ENCODE results near the gene ZNF217. TPM values are rescaled to one million over a fixed set of nuclear protein-coding genes. Genes with fewer than 3 reads are reported as not detected.
A peak's percentile ranks its signal among the peaks of the same experiment; 100 is the strongest.
"Not testable (repeated sequence)": the region's sequence is repeated elsewhere in the genome, so short reads cannot be mapped to it uniquely, and the experiment has no call there.

Gene ZNF217
- polyA plus RNA-seq, 2 of the 4 experiments (the other 2 are of a cell fraction): 22.2 to 30.5 TPM

DNA sequence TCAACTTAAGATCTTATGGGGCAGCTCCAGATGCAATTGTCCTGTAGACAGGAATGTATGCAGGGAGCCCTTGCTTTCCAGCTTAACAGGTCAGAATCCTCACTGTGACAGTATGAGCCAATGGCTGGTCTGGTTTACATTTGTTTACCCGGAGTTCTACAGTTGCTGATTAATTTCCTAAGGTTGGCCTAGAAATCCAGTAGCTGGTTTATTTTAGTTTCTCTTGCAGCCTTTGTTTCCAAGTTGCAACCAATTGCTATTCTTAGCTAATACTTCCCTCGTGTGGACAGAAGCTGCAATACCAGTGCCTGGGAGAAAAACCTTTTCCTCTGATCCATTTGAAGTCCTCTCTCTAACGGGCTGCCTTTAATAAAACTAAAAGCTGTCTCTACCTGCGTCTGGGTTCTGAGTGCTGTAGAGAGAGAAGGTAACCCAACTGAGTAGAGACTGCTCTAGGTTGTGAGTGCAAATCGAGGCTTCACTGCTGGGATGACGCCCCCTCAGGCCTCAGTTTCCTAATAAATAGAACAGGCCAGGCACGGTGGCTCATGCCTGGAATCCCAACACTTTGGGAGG, 45.9 kb downstream of the ZNF217 start:
- Histone ChIP-seq H3K4me2 (no peak overlapping the region), H3K27ac (no peak overlapping the region), H3K9me3 (no peaks in the 10 kb centered on the region), H3K4me1 (peaks cover 4% of the 10 kb centered on the region; the same call in 1 of the 3 replicates), H3K4me3 (no peak overlapping the region)
- ATAC-seq: peak; percentile 85 to 90
- TF ChIP-seq, protein P1, sequence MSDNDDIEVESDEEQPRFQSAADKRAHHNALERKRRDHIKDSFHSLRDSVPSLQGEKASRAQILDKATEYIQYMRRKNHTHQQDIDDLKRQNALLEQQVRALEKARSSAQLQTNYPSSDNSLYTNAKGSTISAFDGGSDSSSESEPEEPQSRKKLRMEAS (IDR thresholded peaks at IDR 0.05): no peak
- TF ChIP-seq HOXB5 (CRISPR knock-in tag; IDR thresholded peaks at IDR 0.05) (no peak), CBX2 (IDR thresholded peaks at IDR 0.05; ENCODE audit: borderline replicate concordance, low read depth) (no peak), TFCP2L1 (CRISPR knock-in tag; IDR thresholded peaks at IDR 0.05) (no peak), RNF2 (IDR thresholded peaks at IDR 0.05; ENCODE audit: borderline replicate concordance, low read depth) (no peak), CBX8 (IDR thresholded peaks at IDR 0.05) (no peak), RAD21 (conservative IDR thresholded peaks at IDR 0.05 in 1 of 2, IDR thresholded peaks at IDR 0.05 in 1 of 2) (peak; percentile 91 to 93), HDAC2 (IDR thresholded peaks at IDR 0.05) (no peak), RARB (CRISPR knock-in tag; IDR thresholded peaks at IDR 0.05) (no peak), ZNF302 (CRISPR knock-in tag; IDR thresholded peaks at IDR 0.05) (no peak), SMC3 (IDR thresholded peaks at IDR 0.05) (peak; percentile 81), NFE2L2 (conservative IDR thresholded peaks at IDR 0.05; ENCODE audit: low read length) (no peak), RFX5 (IDR thresholded peaks at IDR 0.05) (no peak), HOXA7 (CRISPR knock-in tag; IDR thresholded peaks at IDR 0.05) (no peak), KDM1A (IDR thresholded peaks at IDR 0.05; ENCODE audit: low read depth) (no peak), ZSCAN20 (CRISPR knock-in tag; IDR thresholded peaks at IDR 0.05) (no peak)
- TF ChIP-seq, protein P2, sequence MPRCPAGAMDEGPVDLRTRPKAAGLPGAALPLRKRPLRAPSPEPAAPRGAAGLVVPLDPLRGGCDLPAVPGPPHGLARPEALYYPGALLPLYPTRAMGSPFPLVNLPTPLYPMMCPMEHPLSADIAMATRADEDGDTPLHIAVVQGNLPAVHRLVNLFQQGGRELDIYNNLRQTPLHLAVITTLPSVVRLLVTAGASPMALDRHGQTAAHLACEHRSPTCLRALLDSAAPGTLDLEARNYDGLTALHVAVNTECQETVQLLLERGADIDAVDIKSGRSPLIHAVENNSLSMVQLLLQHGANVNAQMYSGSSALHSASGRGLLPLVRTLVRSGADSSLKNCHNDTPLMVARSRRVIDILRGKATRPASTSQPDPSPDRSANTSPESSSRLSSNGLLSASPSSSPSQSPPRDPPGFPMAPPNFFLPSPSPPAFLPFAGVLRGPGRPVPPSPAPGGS (IDR thresholded peaks at IDR 0.05): no peak
- TF ChIP-seq, protein P3, sequence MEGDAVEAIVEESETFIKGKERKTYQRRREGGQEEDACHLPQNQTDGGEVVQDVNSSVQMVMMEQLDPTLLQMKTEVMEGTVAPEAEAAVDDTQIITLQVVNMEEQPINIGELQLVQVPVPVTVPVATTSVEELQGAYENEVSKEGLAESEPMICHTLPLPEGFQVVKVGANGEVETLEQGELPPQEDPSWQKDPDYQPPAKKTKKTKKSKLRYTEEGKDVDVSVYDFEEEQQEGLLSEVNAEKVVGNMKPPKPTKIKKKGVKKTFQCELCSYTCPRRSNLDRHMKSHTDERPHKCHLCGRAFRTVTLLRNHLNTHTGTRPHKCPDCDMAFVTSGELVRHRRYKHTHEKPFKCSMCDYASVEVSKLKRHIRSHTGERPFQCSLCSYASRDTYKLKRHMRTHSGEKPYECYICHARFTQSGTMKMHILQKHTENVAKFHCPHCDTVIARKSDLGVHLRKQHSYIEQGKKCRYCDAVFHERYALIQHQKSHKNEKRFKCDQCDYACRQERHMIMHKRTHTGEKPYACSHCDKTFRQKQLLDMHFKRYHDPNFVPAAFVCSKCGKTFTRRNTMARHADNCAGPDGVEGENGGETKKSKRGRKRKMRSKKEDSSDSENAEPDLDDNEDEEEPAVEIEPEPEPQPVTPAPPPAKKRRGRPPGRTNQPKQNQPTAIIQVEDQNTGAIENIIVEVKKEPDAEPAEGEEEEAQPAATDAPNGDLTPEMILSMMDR (IDR thresholded peaks at IDR 0.05): peak; percentile 86
- WGBS (ENCODE audit: missing lambda C conversion rate): 31% methylated on average over 7 of the region's 7 CpGs
- ChIA-PET POLR2A (no interaction called here), CTCF (interaction anchor here (0.6 to 2.6 kb wide), 33 partner anchors 9 to 1303 kb away, joined by 3 to 29 read pairs (median 4); no protein-coding TSS in a partner anchor)
- DNase-seq (ENCODE audit: low read depth in 1 of 2, low spot score in 1 of 2): peak; percentile 69 to 75
- FAIRE-seq: no peak

DNA sequence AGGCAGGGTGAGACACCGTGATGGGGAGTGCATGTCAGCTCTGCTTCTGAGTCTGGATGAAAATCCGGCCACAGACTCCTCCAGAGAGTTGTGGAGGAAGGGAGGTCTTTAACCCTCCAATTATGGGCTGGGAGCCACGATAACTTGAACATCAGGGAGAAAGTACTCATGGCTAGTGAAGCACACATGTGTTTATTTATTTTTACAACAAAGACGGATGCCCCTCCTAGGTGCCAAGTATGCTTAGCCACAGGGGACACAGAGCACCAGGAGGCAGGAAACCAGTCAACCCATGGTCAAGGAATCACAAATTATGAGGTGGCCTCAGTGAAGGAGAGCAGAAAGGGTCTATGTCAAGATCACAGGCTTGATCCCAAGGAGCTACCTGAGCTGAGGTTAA, 54.1 kb downstream of the ZNF217 start:
- ATAC-seq (no peak), FAIRE-seq (no peak), DNase-seq (ENCODE audit: low read depth in 1 of 2, low spot score in 1 of 2) (no peak)
- no peaks in the 10 kb centered on the region for H3K4me1 ChIP-seq
- TF ChIP-seq KDM5A (IDR thresholded peaks at IDR 0.05) (no peak), CHD4 (IDR thresholded peaks at IDR 0.05; ENCODE audit: borderline replicate concordance) (no peak), HOXB13 (CRISPR knock-in tag; IDR thresholded peaks at IDR 0.05; ENCODE audit: low read depth) (no peak), MYC (IDR thresholded peaks at IDR 0.05; ENCODE audit: borderline replicate concordance, low read length) (no peak), FOSL2 (IDR thresholded peaks at IDR 0.05) (no peak), FOSL2 (CRISPR knock-in tag; IDR thresholded peaks at IDR 0.05) (no peak), MAZ (IDR thresholded peaks at IDR 0.05; ENCODE audit: borderline replicate concordance, low read depth, low read length) (no peak)
- WGBS (ENCODE audit: missing lambda C conversion rate): 47% methylated on average over 4 of the region's 4 CpGs
- no peak overlapping the region for H3K4me2 ChIP-seq
- ChIA-PET CTCF (interaction anchor here (0.6 to 5.3 kb wide), 4 partner anchors 8 to 1260 kb away, joined by 3 to 29 read pairs (median 4); no protein-coding TSS in a partner anchor), POLR2A (interaction anchor here (0.6 kb wide), 1 partner anchor 188 kb away, joined by 3 read pairs; no protein-coding TSS in a partner anchor)
- H3K27ac ChIP-seq: no peak overlapping the region
- no peak overlapping the region for H3K4me3 ChIP-seq
- no peaks in the 10 kb centered on the region for H3K9me3 ChIP-seq

DNA sequence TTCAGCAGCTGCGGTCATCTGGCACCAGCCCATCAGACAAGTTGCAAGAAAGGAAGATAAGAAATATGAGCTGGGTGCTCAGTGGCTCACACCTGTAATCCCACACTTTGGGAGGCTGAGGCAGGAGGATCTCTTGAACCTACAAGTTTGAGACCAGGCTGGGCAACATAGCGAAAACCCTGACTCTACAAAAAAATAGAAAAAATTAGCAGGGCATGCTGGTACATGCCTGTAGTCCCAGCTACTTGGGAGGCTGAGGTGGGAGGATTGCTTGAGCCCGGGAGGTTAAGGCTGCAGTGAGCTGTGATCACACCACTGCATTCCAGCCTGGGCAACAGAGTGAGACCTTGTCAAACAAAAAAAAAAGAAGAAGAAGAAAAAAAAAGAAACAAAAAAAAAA, 57.3 kb downstream of the ZNF217 start:
- CTCF ChIA-PET: interaction anchor here (5.3 kb wide), 1 partner anchor 11 kb away, joined by 29 read pairs; no protein-coding TSS in a partner anchor
- ATAC-seq; H3K27ac ChIP-seq; H3K9me3 ChIP-seq; H3K4me2 ChIP-seq; DNase-seq (ENCODE audit: low read depth in 1 of 2, low spot score in 1 of 2); H3K4me3 ChIP-seq; FAIRE-seq; POLR2A ChIA-PET; H3K4me1 ChIP-seq: not testable (repeated sequence)
- WGBS (ENCODE audit: missing lambda C conversion rate): 90% methylated on average over 3 of the region's 3 CpGs

Measured in A549 (cell line).